ENCODE results near the gene TIAM2. TPM values are rescaled to one million over a fixed set of nuclear protein-coding genes. Genes with fewer than 3 reads are reported as not detected.

The TIAM2 gene
- total RNA-seq, 4 donors from 2014 or later = 4.8 to 11.4 (median 6.7) TPM

GRCh38 chr6:155039618-155040017 lies 44.5 kb downstream of the TIAM2 start:
- Histone ChIP-seq H3K9me3 (no peaks in the 10 kb centered on the region), H3K27ac (no peak overlapping the region), H3K4me1 (peaks cover 9% of the 10 kb centered on the region), H3K27me3 (no peaks in the 10 kb centered on the region), H3K4me3 (no peak overlapping the region), H3K36me3 (no peaks in the 10 kb centered on the region)
- TF ChIP-seq CTCF (IDR thresholded peaks at IDR 0.05) = no peak
- no peak for TF ChIP-seq EP300 (IDR thresholded peaks at IDR 0.05)
- TF ChIP-seq POLR2AphosphoS5 (IDR thresholded peaks at IDR 0.05) = no peak
- no peak for TF ChIP-seq POLR2A (IDR thresholded peaks at IDR 0.05)
- 81% methylated on average over 3 of the region's 3 CpGs for WGBS
- no peak for DNase-seq (ENCODE audit: low spot score in 2 of 2)

GRCh38 chr6:155040154-155040553 lies 45.0 kb downstream of the TIAM2 start:
- WGBS = 94% methylated on average over 2 of the region's 2 CpGs
- Histone ChIP-seq H3K4me3 (no peak overlapping the region), H3K4me1 (peaks cover 9% of the 10 kb centered on the region), H3K27me3 (no peaks in the 10 kb centered on the region), H3K27ac (no peak overlapping the region), H3K36me3 (no peaks in the 10 kb centered on the region), H3K9me3 (no peaks in the 10 kb centered on the region)
- DNase-seq (ENCODE audit: low spot score in 2 of 2) = no peak
- TF ChIP-seq POLR2A (IDR thresholded peaks at IDR 0.05) (no peak), POLR2AphosphoS5 (IDR thresholded peaks at IDR 0.05) (no peak), EP300 (IDR thresholded peaks at IDR 0.05) (no peak), CTCF (IDR thresholded peaks at IDR 0.05) (no peak)

GRCh38 chr6:155040901-155041650 lies 46.0 kb downstream of the TIAM2 start:
- Histone ChIP-seq H3K4me3 (no peak overlapping the region), H3K27me3 (no peaks in the 10 kb centered on the region), H3K36me3 (no peaks in the 10 kb centered on the region), H3K27ac (no peak overlapping the region), H3K4me1 (peaks cover 9% of the 10 kb centered on the region), H3K9me3 (no peaks in the 10 kb centered on the region)
- no peak for DNase-seq (ENCODE audit: low spot score in 2 of 2)
- 45% methylated on average over 2 of the region's 2 CpGs for WGBS
- TF ChIP-seq POLR2AphosphoS5 (IDR thresholded peaks at IDR 0.05) (no peak), EP300 (IDR thresholded peaks at IDR 0.05) (no peak), CTCF (IDR thresholded peaks at IDR 0.05) (no peak), POLR2A (IDR thresholded peaks at IDR 0.05) (no peak)

- peaks cover 9% of the 10 kb centered on the region for H3K4me1 ChIP-seq
- no peaks in the 10 kb centered on the region for H3K27me3 ChIP-seq
- 59% methylated on average over 12 of the region's 12 CpGs for WGBS
- DNase-seq (ENCODE audit: low spot score in 2 of 2) = no peak
- no peak overlapping the region for H3K4me3 ChIP-seq
- H3K36me3 ChIP-seq = no peaks in the 10 kb centered on the region
- no peaks in the 10 kb centered on the region for H3K9me3 ChIP-seq
- H3K27ac ChIP-seq = no peak overlapping the region
- TF ChIP-seq CTCF (IDR thresholded peaks at IDR 0.05) = no peak
- no peak for TF ChIP-seq POLR2AphosphoS5 (IDR thresholded peaks at IDR 0.05)
- no peak for TF ChIP-seq EP300 (IDR thresholded peaks at IDR 0.05)
Observed at GRCh38 chr6:155041741-155042279, 46.7 kb downstream of the TIAM2 start.

- H3K27ac ChIP-seq = no peak overlapping the region
- H3K4me1 ChIP-seq = peaks cover 9% of the 10 kb centered on the region
- no peaks in the 10 kb centered on the region for H3K9me3 ChIP-seq
- TF ChIP-seq EP300 (IDR thresholded peaks at IDR 0.05) = no peak
- TF ChIP-seq POLR2A (IDR thresholded peaks at IDR 0.05) = no peak
- no peak for TF ChIP-seq POLR2AphosphoS5 (IDR thresholded peaks at IDR 0.05)
- no peak for TF ChIP-seq CTCF (IDR thresholded peaks at IDR 0.05)
- 72% methylated on average over 2 of the region's 2 CpGs for WGBS
- H3K36me3 ChIP-seq = no peaks in the 10 kb centered on the region
- no peaks in the 10 kb centered on the region for H3K27me3 ChIP-seq
- H3K4me3 ChIP-seq = no peak overlapping the region
- DNase-seq (ENCODE audit: low spot score in 2 of 2) = no peak
Observed at GRCh38 chr6:155042983-155043382, 47.9 kb downstream of the TIAM2 start.
